ENCODE measurements around the gene IER5L. TPM values are rescaled to one million over a fixed set of nuclear protein-coding genes. Genes with fewer than 3 reads are reported as not detected.
"Not testable (repeated sequence)": the region's sequence is repeated elsewhere in the genome, so short reads cannot be mapped to it uniquely, and the experiment has no call there.

Gene IER5L
- total RNA-seq, 4 donors from 2014 or later, result 4.3 to 8.2 (median 6.2) TPM

- peaks cover 5% of the 10 kb centered on the region for H3K27me3 ChIP-seq
- H3K36me3 ChIP-seq, result no peaks in the 10 kb centered on the region
- H3K4me3 ChIP-seq, result no peak overlapping the region
- peaks cover 16% of the 10 kb centered on the region for H3K4me1 ChIP-seq
- 90% methylated on average over 9 of the region's 10 CpGs for WGBS
- TF ChIP-seq POLR2AphosphoS5 (IDR thresholded peaks at IDR 0.05), result no peak
- no peak for TF ChIP-seq CTCF (IDR thresholded peaks at IDR 0.05)
- TF ChIP-seq POLR2A (IDR thresholded peaks at IDR 0.05), result no peak
- no peak for DNase-seq (ENCODE audit: low spot score in 2 of 2)
- no peaks in the 10 kb centered on the region for H3K9me3 ChIP-seq
- no peak overlapping the region for H3K27ac ChIP-seq
Observed at GRCh38 chr9:129195606-129196005, 17.5 kb upstream of the IER5L start.

- Histone ChIP-seq H3K27ac (no peak overlapping the region), H3K27me3 (peaks cover 5% of the 10 kb centered on the region), H3K4me3 (no peak overlapping the region), H3K9me3 (no peaks in the 10 kb centered on the region), H3K4me1 (peaks cover 16% of the 10 kb centered on the region), H3K36me3 (no peaks in the 10 kb centered on the region)
- WGBS, result 78% methylated on average over 3 of the region's 3 CpGs
- no peak for DNase-seq (ENCODE audit: low spot score in 2 of 2)
- no peak for TF ChIP-seq CTCF (IDR thresholded peaks at IDR 0.05)
- no peak for TF ChIP-seq POLR2A (IDR thresholded peaks at IDR 0.05)
- no peak for TF ChIP-seq POLR2AphosphoS5 (IDR thresholded peaks at IDR 0.05)
- no peak for TF ChIP-seq EP300 (IDR thresholded peaks at IDR 0.05)
Observed at GRCh38 chr9:129194221-129194620, 16.2 kb upstream of the IER5L start.

- no peak overlapping the region for H3K4me3 ChIP-seq
- no peaks in the 10 kb centered on the region for H3K36me3 ChIP-seq
- TF ChIP-seq POLR2AphosphoS5 (IDR thresholded peaks at IDR 0.05) (no peak), POLR2A (IDR thresholded peaks at IDR 0.05) (no peak), EP300 (IDR thresholded peaks at IDR 0.05) (no peak), CTCF (IDR thresholded peaks at IDR 0.05) (no peak)
- peaks cover 10% of the 10 kb centered on the region for H3K4me1 ChIP-seq
- peaks cover 5% of the 10 kb centered on the region for H3K27me3 ChIP-seq
- WGBS, result 83% methylated on average over 7 of the region's 7 CpGs
- DNase-seq (ENCODE audit: low spot score in 2 of 2), result no peak
- no peak overlapping the region for H3K27ac ChIP-seq
- H3K9me3 ChIP-seq, result no peaks in the 10 kb centered on the region
Observed at GRCh38 chr9:129193655-129194054, 15.6 kb upstream of the IER5L start.

GRCh38 chr9:129191234-129191633, 13.2 kb upstream of the IER5L start:
- Histone ChIP-seq H3K27ac (no peak overlapping the region), H3K4me1 (no peaks in the 10 kb centered on the region), H3K9me3 (no peaks in the 10 kb centered on the region), H3K27me3 (peaks cover 5% of the 10 kb centered on the region), H3K4me3 (no peak overlapping the region), H3K36me3 (no peaks in the 10 kb centered on the region)
- TF ChIP-seq POLR2A (IDR thresholded peaks at IDR 0.05) (no peak), POLR2AphosphoS5 (IDR thresholded peaks at IDR 0.05) (no peak), EP300 (IDR thresholded peaks at IDR 0.05) (no peak), CTCF (IDR thresholded peaks at IDR 0.05) (no peak)
- 95% methylated on average over 7 of the region's 7 CpGs for WGBS
- DNase-seq (ENCODE audit: low spot score in 2 of 2), result no peak

- not testable (repeated sequence) for H3K27me3 ChIP-seq; H3K4me1 ChIP-seq; H3K4me3 ChIP-seq; H3K36me3 ChIP-seq; DNase-seq (ENCODE audit: low spot score in 2 of 2); H3K9me3 ChIP-seq; H3K27ac ChIP-seq
- 93% methylated on average over 8 of the region's 8 CpGs for WGBS
Observed at GRCh38 chr9:129189971-129190370, 11.9 kb upstream of the IER5L start.

GRCh38 chr9:129187042-129187441, 9.0 kb upstream of the IER5L start:
- TF ChIP-seq CTCF (IDR thresholded peaks at IDR 0.05), result no peak
- no peak for TF ChIP-seq POLR2AphosphoS5 (IDR thresholded peaks at IDR 0.05)
- no peak for TF ChIP-seq EP300 (IDR thresholded peaks at IDR 0.05)
- TF ChIP-seq POLR2A (IDR thresholded peaks at IDR 0.05), result no peak
- Histone ChIP-seq H3K36me3 (no peaks in the 10 kb centered on the region), H3K4me1 (peaks cover 4% of the 10 kb centered on the region), H3K27ac (no peak overlapping the region), H3K9me3 (no peaks in the 10 kb centered on the region), H3K4me3 (no peak overlapping the region), H3K27me3 (no peaks in the 10 kb centered on the region)
- 83% methylated on average over 1 of the region's 1 CpG for WGBS
- DNase-seq (ENCODE audit: low spot score in 2 of 2), result no peak
